Measurements from ENCODE around the gene WFDC8.
"Not testable (repeated sequence)": the region's sequence is repeated elsewhere in the genome, so short reads cannot be mapped to it uniquely, and the experiment has no call there.

The WFDC8 gene

GRCh38 chr20:45575931-45576330 lies 3.2 kb downstream of the WFDC8 start:
- Histone ChIP-seq H3K4me1 (ENCODE audit: control insufficient read depth, low read depth, low read length) (peaks cover 3% of the 10 kb centered on the region), H3K56ac (ENCODE audit: low read length) (peak overlapping the region; percentile 38), H3K9ac (ENCODE audit: low read length) (no peak overlapping the region), H2AK5ac (ENCODE audit: low read length) (peak overlapping the region; percentile 55), H4K5ac (ENCODE audit: low read length) (no peak overlapping the region), H2BK120ac (ENCODE audit: low read depth, low read length) (no peak overlapping the region), H4K8ac (ENCODE audit: low read depth, low read length) (no peak overlapping the region), H3K18ac (ENCODE audit: low read length) (peak overlapping the region; percentile 7), H2BK5ac (ENCODE audit: low read length) (no peak overlapping the region), H3K36me3 (ENCODE audit: control insufficient read depth, insufficient read depth, low read length) (no peaks in the 10 kb centered on the region), H2BK15ac (replicated peaks; ENCODE audit: low read depth) (no peak overlapping the region), H3K27me3 (ENCODE audit: insufficient read depth, low read length, poor library complexity) (no peaks in the 10 kb centered on the region), H3K4ac (ENCODE audit: low read depth, low read length) (no peak overlapping the region), H3K27ac (ENCODE audit: low read depth, low read length) (no peak overlapping the region), H3K4me2 (ENCODE audit: low read length) (no peak overlapping the region), H3K4me3 (ENCODE audit: low read length) (no peak overlapping the region), H3K23ac (ENCODE audit: low read length) (no peak overlapping the region), H3K79me1 (ENCODE audit: low read length) (no peaks in the 10 kb centered on the region), H3K79me2 (ENCODE audit: control insufficient read depth, insufficient read depth, low read length) (no peaks in the 10 kb centered on the region)
- DNase-seq = no peak
- no CpG with 5 or more reads among the region's 3 CpGs for WGBS (ENCODE audit: extremely low coverage, insufficient coverage, low lambda C conversion rate)

- H3K18ac ChIP-seq (ENCODE audit: low read length); H3K79me1 ChIP-seq (ENCODE audit: low read length); H2BK15ac ChIP-seq (replicated peaks; ENCODE audit: low read depth); H3K4me2 ChIP-seq (ENCODE audit: low read length); H3K27ac ChIP-seq (ENCODE audit: low read depth, low read length); H2BK120ac ChIP-seq (ENCODE audit: low read depth, low read length); H3K36me3 ChIP-seq (ENCODE audit: control insufficient read depth, insufficient read depth, low read length); H3K4me1 ChIP-seq (ENCODE audit: control insufficient read depth, low read depth, low read length); H3K4ac ChIP-seq (ENCODE audit: low read depth, low read length); H3K9ac ChIP-seq (ENCODE audit: low read length); DNase-seq; H4K8ac ChIP-seq (ENCODE audit: low read depth, low read length); H3K27me3 ChIP-seq (ENCODE audit: insufficient read depth, low read length, poor library complexity); H2AK5ac ChIP-seq (ENCODE audit: low read length); H4K5ac ChIP-seq (ENCODE audit: low read length); H3K23ac ChIP-seq (ENCODE audit: low read length); H3K4me3 ChIP-seq (ENCODE audit: low read length); H3K79me2 ChIP-seq (ENCODE audit: control insufficient read depth, insufficient read depth, low read length); H3K56ac ChIP-seq (ENCODE audit: low read length); H2BK5ac ChIP-seq (ENCODE audit: low read length): not testable (repeated sequence)
- no CpG with 5 or more reads among the region's 1 CpG for WGBS (ENCODE audit: extremely low coverage, insufficient coverage, low lambda C conversion rate)
Observed at GRCh38 chr20:45569650-45570049, 9.4 kb downstream of the WFDC8 start.

DNA sequence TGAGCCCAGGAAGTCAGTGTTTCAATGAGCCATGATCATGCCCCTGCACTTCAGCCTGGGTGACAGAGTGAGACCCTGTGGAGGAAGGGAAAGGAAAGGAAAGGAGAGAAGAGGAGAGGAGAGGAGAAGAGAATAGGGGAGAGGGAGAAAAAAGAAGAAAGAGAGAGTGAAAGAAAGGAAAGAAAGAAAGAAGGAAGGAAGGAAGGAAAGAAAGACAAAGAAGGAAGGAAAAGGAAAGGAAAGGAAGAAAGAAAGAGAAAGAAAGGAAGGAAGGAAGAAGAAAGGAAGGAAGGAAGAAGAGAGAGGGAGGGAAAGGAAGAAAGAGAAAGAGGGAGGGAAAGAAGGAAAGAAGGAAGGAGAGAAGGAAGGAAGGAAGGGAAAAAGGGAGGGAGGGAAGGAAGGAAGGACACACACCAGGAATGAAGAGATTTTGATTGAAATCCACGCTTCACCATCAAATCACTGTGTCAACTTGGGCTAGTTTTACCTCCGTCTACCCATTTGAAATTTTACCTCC lies 14.3 kb downstream of the WFDC8 start:
- DNase-seq = no peak
- no peak overlapping the region for H2BK15ac ChIP-seq (replicated peaks; ENCODE audit: low read depth)
- no peak overlapping the region for H2AK5ac ChIP-seq (ENCODE audit: low read length)
- no peak overlapping the region for H3K18ac ChIP-seq (ENCODE audit: low read length)
- no peak overlapping the region for H3K27ac ChIP-seq (ENCODE audit: low read depth, low read length)
- no peaks in the 10 kb centered on the region for H3K79me1 ChIP-seq (ENCODE audit: low read length)
- no peak overlapping the region for H3K56ac ChIP-seq (ENCODE audit: low read length)
- H2BK120ac ChIP-seq (ENCODE audit: low read depth, low read length) = no peak overlapping the region
- WGBS (ENCODE audit: extremely low coverage, insufficient coverage, low lambda C conversion rate) = no CpG with 5 or more reads among the region's 2 CpGs
- H3K4me2 ChIP-seq (ENCODE audit: low read length) = no peak overlapping the region
- no peak overlapping the region for H4K5ac ChIP-seq (ENCODE audit: low read length)
- H3K23ac ChIP-seq (ENCODE audit: low read length) = no peak overlapping the region
- no peak overlapping the region for H4K8ac ChIP-seq (ENCODE audit: low read depth, low read length)
- no peak overlapping the region for H3K4ac ChIP-seq (ENCODE audit: low read depth, low read length)
- H3K4me1 ChIP-seq (ENCODE audit: control insufficient read depth, low read depth, low read length) = no peaks in the 10 kb centered on the region
- no peaks in the 10 kb centered on the region for H3K27me3 ChIP-seq (ENCODE audit: insufficient read depth, low read length, poor library complexity)
- H3K9ac ChIP-seq (ENCODE audit: low read length) = no peak overlapping the region
- H3K79me2 ChIP-seq (ENCODE audit: control insufficient read depth, insufficient read depth, low read length) = no peaks in the 10 kb centered on the region
- no peaks in the 10 kb centered on the region for H3K36me3 ChIP-seq (ENCODE audit: control insufficient read depth, insufficient read depth, low read length)
- no peak overlapping the region for H2BK5ac ChIP-seq (ENCODE audit: low read length)
- H3K4me3 ChIP-seq (ENCODE audit: low read length) = no peak overlapping the region

DNA sequence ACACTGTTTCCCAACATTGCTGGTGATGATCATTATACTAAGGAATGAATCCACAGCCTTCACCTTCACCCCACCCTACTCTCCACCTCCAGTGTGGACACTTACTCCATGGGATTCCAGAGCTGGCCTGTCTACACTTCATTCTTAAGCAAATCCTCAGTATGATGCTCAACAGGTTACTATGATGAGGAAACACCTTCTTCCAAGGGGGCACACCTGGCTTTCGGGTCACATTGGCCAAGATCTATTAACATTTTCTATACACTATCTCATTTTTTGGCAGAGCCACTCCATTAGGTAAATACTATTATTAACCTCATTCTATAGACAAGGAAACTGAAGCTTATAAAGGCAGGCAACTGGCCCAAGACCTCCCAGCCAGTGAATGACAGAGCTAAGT lies 23.9 kb downstream of the WFDC8 start:
- Histone ChIP-seq H4K8ac (ENCODE audit: low read depth, low read length) (no peak overlapping the region), H3K4me1 (ENCODE audit: control insufficient read depth, low read depth, low read length) (no peaks in the 10 kb centered on the region), H2BK120ac (ENCODE audit: low read depth, low read length) (no peak overlapping the region), H3K4ac (ENCODE audit: low read depth, low read length) (no peak overlapping the region), H3K27ac (ENCODE audit: low read depth, low read length) (no peak overlapping the region), H2BK15ac (replicated peaks; ENCODE audit: low read depth) (no peak overlapping the region), H2AK5ac (ENCODE audit: low read length) (no peak overlapping the region), H3K56ac (ENCODE audit: low read length) (no peak overlapping the region), H3K79me2 (ENCODE audit: control insufficient read depth, insufficient read depth, low read length) (no peaks in the 10 kb centered on the region), H3K4me2 (ENCODE audit: low read length) (no peak overlapping the region), H3K27me3 (ENCODE audit: insufficient read depth, low read length, poor library complexity) (no peaks in the 10 kb centered on the region), H3K79me1 (ENCODE audit: low read length) (no peaks in the 10 kb centered on the region), H3K23ac (ENCODE audit: low read length) (no peak overlapping the region), H2BK5ac (ENCODE audit: low read length) (no peak overlapping the region), H3K9ac (ENCODE audit: low read length) (no peak overlapping the region), H3K4me3 (ENCODE audit: low read length) (no peak overlapping the region), H4K5ac (ENCODE audit: low read length) (no peak overlapping the region), H3K36me3 (ENCODE audit: control insufficient read depth, insufficient read depth, low read length) (no peaks in the 10 kb centered on the region), H3K18ac (ENCODE audit: low read length) (no peak overlapping the region)
- no peak for DNase-seq
- WGBS (ENCODE audit: extremely low coverage, insufficient coverage, low lambda C conversion rate) = no CpG with 5 or more reads among the region's 1 CpG

DNA sequence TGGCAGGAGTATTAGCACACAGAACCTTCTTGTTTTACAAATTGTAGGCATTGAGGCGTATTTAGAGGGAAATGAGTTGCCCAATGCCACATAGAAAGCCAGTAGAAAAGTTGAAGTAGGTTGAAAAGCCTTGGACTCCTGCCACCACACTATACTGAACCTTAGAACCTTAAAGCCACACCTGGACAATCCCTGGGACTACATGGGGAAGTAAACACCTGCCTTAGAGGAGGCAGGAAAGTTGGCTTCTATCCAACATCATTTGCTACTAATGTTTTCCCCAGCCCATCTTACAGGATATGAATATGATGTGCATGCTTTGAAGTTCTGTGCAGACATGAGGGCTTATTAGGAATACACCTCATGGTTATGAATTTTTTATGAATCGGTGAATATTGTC lies 26.6 kb downstream of the WFDC8 start:
- WGBS (ENCODE audit: extremely low coverage, insufficient coverage, low lambda C conversion rate) = no CpG with 5 or more reads among the region's 2 CpGs

GRCh38 chr20:45550765-45551164 lies 28.3 kb downstream of the WFDC8 start:
- Histone ChIP-seq H2BK15ac (replicated peaks; ENCODE audit: low read depth) (no peak overlapping the region), H2BK5ac (ENCODE audit: low read length) (no peak overlapping the region), H3K27ac (ENCODE audit: low read depth, low read length) (no peak overlapping the region), H3K4ac (ENCODE audit: low read depth, low read length) (no peak overlapping the region), H3K23ac (ENCODE audit: low read length) (no peak overlapping the region), H3K9ac (ENCODE audit: low read length) (no peak overlapping the region), H3K27me3 (ENCODE audit: insufficient read depth, low read length, poor library complexity) (no peaks in the 10 kb centered on the region), H3K79me1 (ENCODE audit: low read length) (no peaks in the 10 kb centered on the region), H2BK120ac (ENCODE audit: low read depth, low read length) (no peak overlapping the region), H2AK5ac (ENCODE audit: low read length) (no peak overlapping the region), H3K4me3 (ENCODE audit: low read length) (no peak overlapping the region), H3K56ac (ENCODE audit: low read length) (no peak overlapping the region), H3K4me2 (ENCODE audit: low read length) (no peak overlapping the region), H3K18ac (ENCODE audit: low read length) (no peak overlapping the region), H3K79me2 (ENCODE audit: control insufficient read depth, insufficient read depth, low read length) (no peaks in the 10 kb centered on the region), H3K4me1 (ENCODE audit: control insufficient read depth, low read depth, low read length) (no peaks in the 10 kb centered on the region), H4K8ac (ENCODE audit: low read depth, low read length) (no peak overlapping the region), H3K36me3 (ENCODE audit: control insufficient read depth, insufficient read depth, low read length) (no peaks in the 10 kb centered on the region), H4K5ac (ENCODE audit: low read length) (no peak overlapping the region)
- no peak for DNase-seq

More for the DNA sequence above, 26.6 kb downstream of the WFDC8 start:
- no peak overlapping the region for H3K23ac ChIP-seq (ENCODE audit: low read length)
- H3K9ac ChIP-seq (ENCODE audit: low read length) = no peak overlapping the region
- H3K4ac ChIP-seq (ENCODE audit: low read depth, low read length) = no peak overlapping the region
- DNase-seq = no peak
- H3K4me1 ChIP-seq (ENCODE audit: control insufficient read depth, low read depth, low read length) = no peaks in the 10 kb centered on the region
- no peak overlapping the region for H2AK5ac ChIP-seq (ENCODE audit: low read length)
- H3K79me2 ChIP-seq (ENCODE audit: control insufficient read depth, insufficient read depth, low read length) = no peaks in the 10 kb centered on the region
- H4K5ac ChIP-seq (ENCODE audit: low read length) = no peak overlapping the region
- H3K36me3 ChIP-seq (ENCODE audit: control insufficient read depth, insufficient read depth, low read length) = no peaks in the 10 kb centered on the region
- H3K27me3 ChIP-seq (ENCODE audit: insufficient read depth, low read length, poor library complexity) = no peaks in the 10 kb centered on the region
- H3K56ac ChIP-seq (ENCODE audit: low read length) = no peak overlapping the region
- H2BK15ac ChIP-seq (replicated peaks; ENCODE audit: low read depth) = no peak overlapping the region
- H3K79me1 ChIP-seq (ENCODE audit: low read length) = no peaks in the 10 kb centered on the region
- H4K8ac ChIP-seq (ENCODE audit: low read depth, low read length) = no peak overlapping the region
- no peak overlapping the region for H2BK5ac ChIP-seq (ENCODE audit: low read length)
- no peak overlapping the region for H3K4me3 ChIP-seq (ENCODE audit: low read length)
- H2BK120ac ChIP-seq (ENCODE audit: low read depth, low read length) = no peak overlapping the region
- no peak overlapping the region for H3K18ac ChIP-seq (ENCODE audit: low read length)
- H3K27ac ChIP-seq (ENCODE audit: low read depth, low read length) = no peak overlapping the region
- no peak overlapping the region for H3K4me2 ChIP-seq (ENCODE audit: low read length)
